ENCODE results near the gene RASA2.

- TF ChIP-seq CTCF (IDR thresholded peaks at IDR 0.05) (no peak), POLR2A (IDR thresholded peaks at IDR 0.05) (no peak), EP300 (IDR thresholded peaks at IDR 0.05; ENCODE audit: low read depth) (no peak), POLR2AphosphoS5 (IDR thresholded peaks at IDR 0.05) (no peak)
Measured at GRCh38 chr3:141539431-141540187, 52.8 kb downstream of the RASA2 start.

All from transverse colon (tissue), 4 donors.